Measurements from ENCODE around the gene NGRN.

Gene NGRN

DNA sequence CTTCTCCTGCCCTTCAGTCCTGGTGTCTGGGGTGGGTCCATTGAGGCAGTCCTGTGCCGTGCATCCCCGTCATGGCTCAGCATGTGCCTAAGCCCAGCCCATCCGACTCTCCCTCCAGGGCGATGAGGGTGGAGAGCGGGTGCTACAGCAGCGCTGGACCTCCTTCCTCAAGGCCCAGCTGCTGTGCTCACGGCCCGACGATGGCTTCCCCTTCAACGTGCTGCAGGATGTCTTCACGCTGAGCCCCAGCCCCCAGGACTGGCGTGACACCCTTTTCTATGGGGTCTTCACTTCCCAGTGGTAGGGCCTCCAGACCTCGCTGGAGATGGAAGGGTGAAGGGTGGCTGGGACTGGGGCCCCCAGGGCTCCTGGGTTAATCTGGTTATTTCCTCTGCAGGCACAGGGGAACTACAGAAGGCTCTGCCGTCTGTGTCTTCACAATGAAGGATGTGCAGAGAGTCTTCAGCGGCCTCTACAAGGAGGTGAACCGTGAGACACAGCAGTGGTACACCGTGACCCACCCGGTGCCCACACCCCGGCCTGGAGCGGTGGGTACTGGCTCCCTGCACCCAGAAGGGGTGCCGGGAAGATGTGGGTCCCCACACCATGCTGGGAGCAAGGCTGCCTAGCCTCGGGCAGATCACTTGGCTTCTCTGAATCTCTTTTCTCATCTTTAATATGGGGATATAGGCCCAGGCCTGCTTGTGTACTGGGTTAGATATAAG is 41.9 kb upstream of the NGRN start:
- TF ChIP-seq, protein P1, sequence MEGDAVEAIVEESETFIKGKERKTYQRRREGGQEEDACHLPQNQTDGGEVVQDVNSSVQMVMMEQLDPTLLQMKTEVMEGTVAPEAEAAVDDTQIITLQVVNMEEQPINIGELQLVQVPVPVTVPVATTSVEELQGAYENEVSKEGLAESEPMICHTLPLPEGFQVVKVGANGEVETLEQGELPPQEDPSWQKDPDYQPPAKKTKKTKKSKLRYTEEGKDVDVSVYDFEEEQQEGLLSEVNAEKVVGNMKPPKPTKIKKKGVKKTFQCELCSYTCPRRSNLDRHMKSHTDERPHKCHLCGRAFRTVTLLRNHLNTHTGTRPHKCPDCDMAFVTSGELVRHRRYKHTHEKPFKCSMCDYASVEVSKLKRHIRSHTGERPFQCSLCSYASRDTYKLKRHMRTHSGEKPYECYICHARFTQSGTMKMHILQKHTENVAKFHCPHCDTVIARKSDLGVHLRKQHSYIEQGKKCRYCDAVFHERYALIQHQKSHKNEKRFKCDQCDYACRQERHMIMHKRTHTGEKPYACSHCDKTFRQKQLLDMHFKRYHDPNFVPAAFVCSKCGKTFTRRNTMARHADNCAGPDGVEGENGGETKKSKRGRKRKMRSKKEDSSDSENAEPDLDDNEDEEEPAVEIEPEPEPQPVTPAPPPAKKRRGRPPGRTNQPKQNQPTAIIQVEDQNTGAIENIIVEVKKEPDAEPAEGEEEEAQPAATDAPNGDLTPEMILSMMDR (IDR thresholded peaks at IDR 0.05; ENCODE audit: low read depth, low read length, missing control alignments) = no peak
- no peak for DNase-seq (ENCODE audit: low read depth)
- H3K4me3 ChIP-seq (ENCODE audit: low read depth, low read length) = no peak overlapping the region
- in situ Hi-C loops (cut with HindIII; ENCODE audit: low sequenced_read_pairs) = no loop called here

DNA sequence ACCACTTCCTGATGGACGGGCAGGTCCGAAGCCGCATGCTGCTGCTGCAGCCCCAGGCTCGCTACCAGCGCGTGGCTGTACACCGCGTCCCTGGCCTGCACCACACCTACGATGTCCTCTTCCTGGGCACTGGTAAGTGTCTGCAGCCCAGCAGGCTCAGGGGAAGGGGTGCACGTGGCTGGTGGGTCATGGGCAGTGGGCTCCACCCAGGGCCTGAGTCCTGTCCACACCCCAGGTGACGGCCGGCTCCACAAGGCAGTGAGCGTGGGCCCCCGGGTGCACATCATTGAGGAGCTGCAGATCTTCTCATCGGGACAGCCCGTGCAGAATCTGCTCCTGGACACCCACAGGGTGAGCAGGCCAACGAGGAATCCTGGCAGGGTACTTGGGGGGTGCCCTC is 40.4 kb upstream of the NGRN start:
- no peak overlapping the region for H3K4me3 ChIP-seq (ENCODE audit: low read depth, low read length)
- TF ChIP-seq, protein P1 (IDR thresholded peaks at IDR 0.05; ENCODE audit: low read depth, low read length, missing control alignments) = no peak
- DNase-seq (ENCODE audit: low read depth) = no peak
- in situ Hi-C loops (cut with HindIII; ENCODE audit: low sequenced_read_pairs) = no loop called here

DNA sequence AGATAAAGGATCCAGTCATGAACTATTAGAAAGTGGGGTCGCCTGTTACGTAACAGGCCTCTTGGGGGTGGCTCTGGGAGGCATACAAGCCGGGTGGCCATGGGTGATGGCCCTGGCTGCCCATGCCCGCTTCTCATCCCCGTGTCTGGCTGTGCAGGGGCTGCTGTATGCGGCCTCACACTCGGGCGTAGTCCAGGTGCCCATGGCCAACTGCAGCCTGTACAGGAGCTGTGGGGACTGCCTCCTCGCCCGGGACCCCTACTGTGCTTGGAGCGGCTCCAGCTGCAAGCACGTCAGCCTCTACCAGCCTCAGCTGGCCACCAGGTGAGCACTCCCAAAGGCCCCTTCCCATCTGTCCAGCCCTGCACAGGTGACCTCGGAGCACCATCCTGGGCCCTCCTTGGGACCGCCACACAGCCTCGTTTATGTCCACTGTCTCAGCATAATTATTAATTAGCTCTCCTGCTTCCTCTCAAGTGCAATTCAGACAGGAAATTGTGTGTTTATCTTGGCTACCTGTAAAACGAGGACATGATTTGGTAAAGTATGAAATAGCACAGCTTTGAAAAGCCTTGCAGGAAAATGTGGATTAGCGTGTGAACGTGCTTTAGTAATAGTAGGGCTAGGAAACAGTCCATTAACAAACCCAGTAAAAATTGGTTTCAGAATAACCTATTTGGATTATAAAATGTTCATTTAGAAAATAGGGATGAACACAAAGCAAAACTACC is 39.8 kb upstream of the NGRN start:
- DNase-seq (ENCODE audit: low read depth) = no peak
- TF ChIP-seq, protein P1 (IDR thresholded peaks at IDR 0.05; ENCODE audit: low read depth, low read length, missing control alignments) = no peak
- in situ Hi-C loops (cut with HindIII; ENCODE audit: low sequenced_read_pairs) = no loop called here
- H3K4me3 ChIP-seq (ENCODE audit: low read depth, low read length) = no peak overlapping the region

DNA sequence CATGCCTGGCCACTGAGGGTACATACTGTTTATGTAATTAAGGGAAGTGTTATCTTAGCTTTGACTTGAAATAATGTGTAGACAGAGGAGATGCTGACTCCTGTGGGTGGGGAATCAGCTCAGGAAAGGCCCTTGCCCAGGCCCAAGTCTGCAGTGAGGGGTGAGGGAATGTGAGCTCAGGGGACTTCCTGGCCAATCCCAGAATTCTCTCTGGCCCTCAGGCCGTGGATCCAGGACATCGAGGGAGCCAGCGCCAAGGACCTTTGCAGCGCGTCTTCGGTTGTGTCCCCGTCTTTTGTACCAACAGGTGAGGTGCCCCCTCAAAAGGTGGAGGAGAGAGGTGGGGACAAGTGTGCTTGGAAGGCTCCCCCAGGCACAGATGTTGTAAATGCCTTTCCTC is 38.1 kb upstream of the NGRN start:
- no peak for DNase-seq (ENCODE audit: low read depth)
- no peak overlapping the region for H3K4me3 ChIP-seq (ENCODE audit: low read depth, low read length)
- TF ChIP-seq, protein P1 (IDR thresholded peaks at IDR 0.05; ENCODE audit: low read depth, low read length, missing control alignments) = no peak
- in situ Hi-C loops (cut with HindIII; ENCODE audit: low sequenced_read_pairs) = no loop called here

DNA sequence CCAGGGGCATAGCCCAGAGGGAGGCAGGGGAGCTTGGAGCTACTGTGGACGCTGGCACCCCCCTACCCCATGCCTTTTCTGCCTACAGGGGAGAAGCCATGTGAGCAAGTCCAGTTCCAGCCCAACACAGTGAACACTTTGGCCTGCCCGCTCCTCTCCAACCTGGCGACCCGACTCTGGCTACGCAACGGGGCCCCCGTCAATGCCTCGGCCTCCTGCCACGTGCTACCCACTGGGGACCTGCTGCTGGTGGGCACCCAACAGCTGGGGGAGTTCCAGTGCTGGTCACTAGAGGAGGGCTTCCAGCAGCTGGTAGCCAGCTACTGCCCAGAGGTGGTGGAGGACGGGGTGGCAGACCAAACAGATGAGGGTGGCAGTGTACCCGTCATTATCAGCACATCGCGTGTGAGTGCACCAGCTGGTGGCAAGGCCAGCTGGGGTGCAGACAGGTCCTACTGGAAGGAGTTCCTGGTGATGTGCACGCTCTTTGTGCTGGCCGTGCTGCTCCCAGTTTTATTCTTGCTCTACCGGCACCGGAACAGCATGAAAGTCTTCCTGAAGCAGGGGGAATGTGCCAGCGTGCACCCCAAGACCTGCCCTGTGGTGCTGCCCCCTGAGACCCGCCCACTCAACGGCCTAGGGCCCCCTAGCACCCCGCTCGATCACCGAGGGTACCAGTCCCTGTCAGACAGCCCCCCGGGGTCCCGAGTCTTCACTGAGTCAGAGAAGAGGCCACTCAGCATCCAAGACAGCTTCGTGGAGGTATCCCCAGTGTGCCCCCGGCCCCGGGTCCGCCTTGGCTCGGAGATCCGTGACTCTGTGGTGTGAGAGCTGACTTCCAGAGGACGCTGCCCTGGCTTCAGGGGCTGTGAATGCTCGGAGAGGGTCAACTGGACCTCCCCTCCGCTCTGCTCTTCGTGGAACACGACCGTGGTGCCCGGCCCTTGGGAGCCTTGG is 37.4 kb upstream of the NGRN start:
- H3K4me3 ChIP-seq (ENCODE audit: low read depth, low read length) = no peak overlapping the region
- in situ Hi-C loops (cut with HindIII; ENCODE audit: low sequenced_read_pairs) = no loop called here
- TF ChIP-seq, protein P1 (IDR thresholded peaks at IDR 0.05; ENCODE audit: low read depth, low read length, missing control alignments) = no peak
- DNase-seq (ENCODE audit: low read depth) = no peak

DNA sequence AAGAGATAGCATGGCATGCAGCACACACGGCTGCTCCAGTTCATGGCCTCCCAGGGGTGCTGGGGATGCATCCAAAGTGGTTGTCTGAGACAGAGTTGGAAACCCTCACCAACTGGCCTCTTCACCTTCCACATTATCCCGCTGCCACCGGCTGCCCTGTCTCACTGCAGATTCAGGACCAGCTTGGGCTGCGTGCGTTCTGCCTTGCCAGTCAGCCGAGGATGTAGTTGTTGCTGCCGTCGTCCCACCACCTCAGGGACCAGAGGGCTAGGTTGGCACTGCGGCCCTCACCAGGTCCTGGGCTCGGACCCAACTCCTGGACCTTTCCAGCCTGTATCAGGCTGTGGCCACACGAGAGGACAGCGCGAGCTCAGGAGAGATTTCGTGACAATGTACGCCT is 36.5 kb upstream of the NGRN start:
- DNase-seq (ENCODE audit: low read depth) = no peak
- TF ChIP-seq, protein P1 (IDR thresholded peaks at IDR 0.05; ENCODE audit: low read depth, low read length, missing control alignments) = no peak
- H3K4me3 ChIP-seq (ENCODE audit: low read depth, low read length) = no peak overlapping the region
- in situ Hi-C loops (cut with HindIII; ENCODE audit: low sequenced_read_pairs) = no loop called here

Measured in astrocyte of the cerebellum (primary cell).